Neural progenitor cell (in vitro differentiated cells): ENCODE measurements around the gene FBXO27. TPM values are rescaled to one million over a fixed set of nuclear protein-coding genes. Genes with fewer than 3 reads are reported as not detected.
A peak's percentile ranks its signal among the peaks of the same experiment; 100 is the strongest.

ENCODE experiments used
- DNase-seq: peaks from one replicate; pipeline ENCODE4 v3.0.0-alpha.2; 2016; ENCODE audit warnings: low spot score
- H2AFZ ChIP-seq: fragments of 200-600 bp; sonication (generic); replicated peaks from 2 replicates; pipeline ENCODE4 v1.6.1; 2016; ENCODE audit warnings: antibody characterized with exemption
- H3F3A ChIP-seq: fragments of 200-600 bp; sonication (generic); 2 replicates; pipeline ENCODE4 v1.6.1; 2016; ENCODE audit warnings: antibody characterized with exemption, low read depth
- H3K27ac ChIP-seq: fragments of 200-600 bp; sonication (generic); 2 replicates; pipeline ENCODE4 v1.5.1; 2016; ENCODE audit warnings: mild to moderate bottlenecking
- H3K27me3 ChIP-seq: fragments of 200-600 bp; sonication (generic); 2 replicates; pipeline ENCODE4 v1.6.1; 2016; ENCODE audit warnings: mild to moderate bottlenecking, moderate library complexity
- H3K36me3 ChIP-seq: fragments of 200-600 bp; sonication (generic); 2 replicates; pipeline ENCODE4 v1.5.1; 2016
- H3K4me1 ChIP-seq: fragments of 200-600 bp; sonication (generic); 2 replicates; pipeline ENCODE4 v1.6.1; 2016; ENCODE audit warnings: mixed run types
- H3K4me2 ChIP-seq: fragments of 200-600 bp; sonication (generic); 2 replicates; pipeline ENCODE4 v1.6.1; 2016
- H3K4me3 ChIP-seq: fragments of 200-600 bp; sonication (generic); 2 replicates; pipeline ENCODE4 v1.5.1; 2016
- H3K79me2 ChIP-seq: fragments of 200-600 bp; sonication (generic); 2 replicates; pipeline ENCODE4 v1.6.1; 2016; ENCODE audit warnings: low read depth
- H3K9ac ChIP-seq: fragments of 200-600 bp; sonication (generic); 2 replicates; pipeline ENCODE4 v1.6.1; 2016
- H3K9me3 ChIP-seq: fragments of 200-600 bp; sonication (generic); 2 replicates; pipeline ENCODE4 v1.5.1; 2016; ENCODE audit warnings: low read depth
- H4K20me1 ChIP-seq: fragments of 200-600 bp; sonication (generic); 2 replicates; pipeline ENCODE4 v1.6.1; 2016; ENCODE audit warnings: low read depth
- H3K27ac Mint-ChIP-seq: 3 replicates; pipeline ENCODE4 v1.8.0; 2021; ENCODE audit warnings: mixed read lengths
- H3K27me3 Mint-ChIP-seq: 2 replicates; pipeline ENCODE4 v1.8.0; 2022; ENCODE audit warnings: low read depth, mild to moderate bottlenecking, inconsistent platforms, moderate library complexity, mixed read lengths; ENCODE audit not compliant: insufficient read depth
- H3K36me3 Mint-ChIP-seq: 3 replicates; pipeline ENCODE4 v1.8.0; 2021; ENCODE audit warnings: mixed read lengths
- H3K4me1 Mint-ChIP-seq: 3 replicates; pipeline ENCODE4 v1.8.0; 2021; ENCODE audit warnings: mixed read lengths
- H3K4me3 Mint-ChIP-seq: 3 replicates; pipeline ENCODE4 v1.8.0; 2021; ENCODE audit warnings: mild to moderate bottlenecking, moderate library complexity, mixed read lengths
- H3K9me3 Mint-ChIP-seq: 3 replicates; pipeline ENCODE4 v1.8.0; 2020; ENCODE audit warnings: mixed read lengths
- CTCF ChIP-seq: fragments of 200-600 bp; sonication (generic); IDR thresholded peaks from 2 replicates; pipeline ENCODE4 v1.5.1; 2017; ENCODE audit warnings: antibody characterized with exemption, mild to moderate bottlenecking
- EZH2 ChIP-seq: fragments of 200-600 bp; sonication (generic); IDR thresholded peaks from 2 replicates; pipeline ENCODE4 v1.6.1; 2017; ENCODE audit warnings: antibody characterized with exemption, mild to moderate bottlenecking, moderate library complexity
- EZH2phosphoT487 ChIP-seq: fragments of 200-600 bp; sonication (generic); IDR thresholded peaks from 2 replicates; pipeline ENCODE4 v1.6.1; 2017; ENCODE audit warnings: antibody characterized with exemption
- total RNA-seq: library from RNA; depleted of rRNA; stranded (reverse); fragments of >200 nt; gene quantifications from 2 replicates; pipeline ENCODE4 v1.2.3, GENCODE V29; 2015; ENCODE audit warnings: low replicate concordance

Gene FBXO27
- total RNA-seq, 1 donor from 2014 or later, result 3.1 TPM

GRCh38 chr19:38978326-38978689 is 54.0 kb downstream of the FBXO27 start:
- Histone ChIP-seq H3K9ac (no peak overlapping the region), H3K36me3 (no peaks in the 10 kb centered on the region), H3K4me2 (no peak overlapping the region), H4K20me1 (no peaks in the 10 kb centered on the region), H3K9me3 (no peaks in the 10 kb centered on the region), H3F3A (peaks cover 21% of the 10 kb centered on the region), H3K79me2 (peaks cover 5% of the 10 kb centered on the region), H3K4me1 (peaks cover 12% of the 10 kb centered on the region), H3K27ac (no peak overlapping the region), H3K27me3 (no peaks in the 10 kb centered on the region), H2AFZ (no peak overlapping the region), H3K4me3 (no peak overlapping the region)
- Mint-ChIP-seq H3K27me3 (peaks cover 19% of the 10 kb centered on the region), H3K27ac (no peak overlapping the region), H3K9me3 (no peaks in the 10 kb centered on the region), H3K4me1 (peaks cover 23% of the 10 kb centered on the region), H3K36me3 (no peaks in the 10 kb centered on the region), H3K4me3 (no peak overlapping the region)
- TF ChIP-seq EZH2phosphoT487 (no peak), EZH2 (no peak), CTCF (no peak)
- no peak for DNase-seq

GRCh38 chr19:38977445-38978325 is 54.7 kb downstream of the FBXO27 start:
- Histone ChIP-seq H3K4me3 (no peak overlapping the region), H2AFZ (no peak overlapping the region), H3K27me3 (no peaks in the 10 kb centered on the region), H3K79me2 (peaks cover 9% of the 10 kb centered on the region), H3K27ac (no peak overlapping the region), H3F3A (peaks cover 21% of the 10 kb centered on the region), H3K9ac (no peak overlapping the region), H4K20me1 (no peaks in the 10 kb centered on the region), H3K36me3 (no peaks in the 10 kb centered on the region), H3K4me1 (peaks cover 12% of the 10 kb centered on the region), H3K9me3 (no peaks in the 10 kb centered on the region), H3K4me2 (no peak overlapping the region)
- Mint-ChIP-seq H3K36me3 (no peaks in the 10 kb centered on the region), H3K27me3 (peaks cover 19% of the 10 kb centered on the region), H3K4me1 (peaks cover 23% of the 10 kb centered on the region), H3K9me3 (no peaks in the 10 kb centered on the region), H3K27ac (no peak overlapping the region), H3K4me3 (no peak overlapping the region)
- no peak for DNase-seq
- TF ChIP-seq CTCF (no peak), EZH2phosphoT487 (no peak), EZH2 (no peak)

GRCh38 chr19:38975861-38976271 is 56.5 kb downstream of the FBXO27 start:
- Histone ChIP-seq H3K4me1 (peaks cover 7% of the 10 kb centered on the region), H3K9me3 (no peaks in the 10 kb centered on the region), H3K27me3 (no peaks in the 10 kb centered on the region), H3F3A (peaks cover 21% of the 10 kb centered on the region), H3K4me2 (peak overlapping the region; percentile 88), H3K9ac (peak overlapping the region; percentile 0), H3K4me3 (peak overlapping the region; percentile 71), H3K79me2 (peaks cover 15% of the 10 kb centered on the region), H3K36me3 (no peaks in the 10 kb centered on the region), H3K27ac (no peak overlapping the region), H4K20me1 (peaks cover 6% of the 10 kb centered on the region), H2AFZ (peak overlapping the region; percentile 75)
- H3K27me3 Mint-ChIP-seq, result peaks cover 16% of the 10 kb centered on the region
- H3K27ac Mint-ChIP-seq, result peak overlapping the region; percentile 96
- no peaks in the 10 kb centered on the region for H3K9me3 Mint-ChIP-seq
- peaks cover 4% of the 10 kb centered on the region for H3K36me3 Mint-ChIP-seq
- H3K4me1 Mint-ChIP-seq, result peaks cover 23% of the 10 kb centered on the region
- H3K4me3 Mint-ChIP-seq, result peak overlapping the region; percentile 97
- DNase-seq, result peak; percentile 67
- no peak for TF ChIP-seq EZH2
- no peak for TF ChIP-seq EZH2phosphoT487
